ENCODE results near the gene BSN.

Gene BSN

DNA sequence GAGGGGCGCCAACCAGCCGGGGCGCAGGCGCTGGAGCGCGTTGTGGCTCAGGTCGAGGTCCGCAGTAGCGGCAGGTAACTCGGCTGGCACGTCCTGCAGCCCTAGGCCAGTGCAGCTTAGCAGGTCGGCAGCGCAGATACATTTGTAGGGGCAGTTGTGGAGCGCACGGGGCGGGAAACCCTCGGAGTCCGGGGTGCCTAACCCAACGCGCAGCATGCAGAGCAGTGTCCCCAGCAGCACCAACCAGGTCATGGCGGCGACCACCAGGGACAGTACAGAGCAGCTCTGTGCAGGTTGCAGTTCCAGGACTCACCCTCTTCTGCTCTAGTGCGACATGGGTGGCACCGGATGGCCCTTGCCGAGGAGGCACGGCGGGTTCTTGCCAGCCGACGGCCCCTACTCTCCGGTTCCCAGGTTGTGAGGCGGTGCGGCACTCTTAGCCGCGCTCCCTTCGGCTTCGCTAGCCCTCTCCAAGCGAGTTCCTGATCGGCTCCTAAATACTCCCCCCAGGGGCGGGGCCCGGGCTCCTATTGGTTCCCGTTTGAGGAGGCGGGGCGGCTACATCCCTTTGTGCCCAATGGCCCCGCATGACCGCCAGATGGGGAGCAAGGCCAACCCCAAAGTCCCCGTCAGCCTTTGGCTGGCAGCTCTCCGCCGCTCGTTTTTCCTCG, 165.1 kb downstream of the BSN start, which contains the start of gene AMIGO3:
AMIGO3 (minus strand) TSS at position 471 of the 671 bp plus-strand sequence; CDS start at position 252, 219 bp downstream.
- DNase-seq, result peak; percentile 80 to 95 (median 90)
